Left ventricle myocardium inferior (tissue), 1 donor: Measurements from ENCODE around the gene NEK7. TPM values are rescaled to one million over a fixed set of nuclear protein-coding genes. Genes with fewer than 3 reads are reported as not detected.
A peak's percentile ranks its signal among the peaks of the same experiment; 100 is the strongest.

Experiments used
- DNase-seq: peaks from one replicate; pipeline ENCODE4 v3.0.0-alpha.2; 2020
- H3K27ac ChIP-seq: fragments of 200-600 bp; replicated peaks from 2 replicates; pipeline ENCODE4 v1.8.0; 2021
- H3K27me3 ChIP-seq: fragments of 200-600 bp; 2 replicates; pipeline ENCODE4 v1.8.0; 2021; ENCODE audit warnings: low read depth
- H3K36me3 ChIP-seq: fragments of 200-600 bp; 2 replicates; pipeline ENCODE4 v1.8.0; 2021
- H3K4me1 ChIP-seq: fragments of 200-600 bp; 2 replicates; pipeline ENCODE4 v1.8.0; 2021
- H3K4me3 ChIP-seq: fragments of 200-600 bp; 2 replicates; pipeline ENCODE4 v1.8.0; 2021; ENCODE audit warnings: mild to moderate bottlenecking, moderate library complexity
- H3K9me3 ChIP-seq: fragments of 200-600 bp; replicated peaks from 2 replicates; pipeline ENCODE4 v1.8.0; 2021
- intact Hi-C: fragments of 100-400 bp; cut with micrococcal nuclease; formaldehyde crosslinking; loops from one replicate; pipeline ENCODE4 v1.11.0; 2022
- total RNA-seq: library from RNA; stranded (reverse); fragmentation: NEBNext Ultra II Directional; extraction: Animal tissue kit (Norgen Biotek cat#: 25700); gene quantifications from one replicate; pipeline ENCODE4 v1.2.1, GENCODE V29; 2021
- TF ChIP-seq, protein P1 (sequence below): fragments of 200-600 bp; IDR thresholded peaks from 2 replicates; pipeline ENCODE4 v1.8.0; 2021; ENCODE audit warnings: antibody characterized with exemption, mild to moderate bottlenecking, borderline replicate concordance
- donor health status: DM: no; HTN: yes; CAD: no; lungs with severe emphysema.

NEK7 gene
- total RNA-seq, 1 donor from 2014 or later = 254 TPM

DNA sequence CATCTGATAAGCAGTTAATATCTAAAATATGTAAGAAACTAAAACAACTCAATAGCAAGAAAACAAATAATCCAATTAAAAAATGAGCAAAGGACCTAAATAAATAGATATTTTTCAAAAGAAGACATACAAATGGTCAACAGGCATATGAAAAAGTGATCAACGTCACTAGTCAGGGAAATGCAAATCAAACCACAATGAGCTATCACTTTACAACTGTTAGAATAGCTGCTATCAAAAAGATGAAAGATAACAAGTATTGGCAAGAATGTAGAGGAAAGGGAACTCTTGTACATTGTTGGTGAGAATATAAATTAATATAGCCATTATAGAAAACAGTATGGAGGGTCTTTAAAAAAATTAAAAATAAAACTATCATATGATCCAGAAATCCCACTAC lies 40.7 kb upstream of the NEK7 start:
- Histone ChIP-seq H3K4me1 (peaks cover 16% of the 10 kb centered on the region), H3K4me3 (no peak overlapping the region), H3K36me3 (no peaks in the 10 kb centered on the region), H3K9me3 (no peaks in the 10 kb centered on the region), H3K27me3 (no peaks in the 10 kb centered on the region), H3K27ac (no peak overlapping the region)
- intact Hi-C loops = no loop called here
- DNase-seq = no peak
- TF ChIP-seq, protein P1, sequence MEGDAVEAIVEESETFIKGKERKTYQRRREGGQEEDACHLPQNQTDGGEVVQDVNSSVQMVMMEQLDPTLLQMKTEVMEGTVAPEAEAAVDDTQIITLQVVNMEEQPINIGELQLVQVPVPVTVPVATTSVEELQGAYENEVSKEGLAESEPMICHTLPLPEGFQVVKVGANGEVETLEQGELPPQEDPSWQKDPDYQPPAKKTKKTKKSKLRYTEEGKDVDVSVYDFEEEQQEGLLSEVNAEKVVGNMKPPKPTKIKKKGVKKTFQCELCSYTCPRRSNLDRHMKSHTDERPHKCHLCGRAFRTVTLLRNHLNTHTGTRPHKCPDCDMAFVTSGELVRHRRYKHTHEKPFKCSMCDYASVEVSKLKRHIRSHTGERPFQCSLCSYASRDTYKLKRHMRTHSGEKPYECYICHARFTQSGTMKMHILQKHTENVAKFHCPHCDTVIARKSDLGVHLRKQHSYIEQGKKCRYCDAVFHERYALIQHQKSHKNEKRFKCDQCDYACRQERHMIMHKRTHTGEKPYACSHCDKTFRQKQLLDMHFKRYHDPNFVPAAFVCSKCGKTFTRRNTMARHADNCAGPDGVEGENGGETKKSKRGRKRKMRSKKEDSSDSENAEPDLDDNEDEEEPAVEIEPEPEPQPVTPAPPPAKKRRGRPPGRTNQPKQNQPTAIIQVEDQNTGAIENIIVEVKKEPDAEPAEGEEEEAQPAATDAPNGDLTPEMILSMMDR = no peak

DNA sequence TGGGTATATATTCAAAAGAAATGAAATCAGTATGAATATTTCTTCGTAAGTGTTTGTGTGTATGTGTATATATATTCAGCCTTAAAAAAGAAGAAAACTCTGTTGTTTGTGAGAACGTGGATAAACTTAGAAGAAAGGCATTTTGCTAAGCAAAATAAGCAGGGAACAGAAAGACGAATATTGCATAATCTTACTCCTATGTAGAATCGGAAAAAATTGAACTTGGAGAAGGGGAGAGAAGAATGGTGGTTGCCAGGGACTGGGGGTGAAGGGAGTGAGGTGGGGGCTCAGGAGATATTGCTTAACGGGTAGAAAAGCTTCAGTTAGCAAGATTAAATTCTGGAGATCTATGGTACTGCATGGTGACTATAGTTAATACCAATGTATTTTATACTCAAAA lies 40.3 kb upstream of the NEK7 start:
- intact Hi-C loops = no loop called here
- TF ChIP-seq, protein P1 = no peak
- no peaks in the 10 kb centered on the region for H3K9me3 ChIP-seq
- no peak overlapping the region for H3K4me3 ChIP-seq
- peaks cover 16% of the 10 kb centered on the region for H3K4me1 ChIP-seq
- DNase-seq = no peak
- H3K36me3 ChIP-seq = no peaks in the 10 kb centered on the region
- H3K27ac ChIP-seq = no peak overlapping the region
- no peaks in the 10 kb centered on the region for H3K27me3 ChIP-seq

DNA sequence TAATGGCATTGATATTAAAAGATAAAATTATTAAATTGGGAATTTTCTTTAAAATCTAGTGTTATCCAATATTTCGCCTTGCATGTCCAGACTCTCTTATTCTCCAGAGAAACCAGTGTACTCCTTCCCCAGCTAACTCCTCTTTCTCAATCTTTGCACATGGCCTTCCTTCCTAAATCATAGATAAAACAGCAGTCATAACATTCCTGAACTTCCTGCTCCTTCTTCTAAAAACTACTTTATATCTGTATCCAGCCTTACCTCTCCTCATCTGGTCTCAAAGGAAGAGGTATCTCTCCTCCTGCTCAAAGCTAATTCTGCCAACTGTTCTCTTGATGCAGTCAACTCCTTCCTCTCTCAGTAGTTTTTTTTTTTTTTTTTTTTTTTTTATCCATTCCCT lies 39.5 kb upstream of the NEK7 start:
- intact Hi-C loops = no loop called here
- TF ChIP-seq, protein P1 = no peak
- no peak for DNase-seq
- no peak overlapping the region for H3K4me3 ChIP-seq
- H3K4me1 ChIP-seq = peaks cover 16% of the 10 kb centered on the region
- peak overlapping the region; percentile 60 for H3K27ac ChIP-seq
- H3K36me3 ChIP-seq = no peaks in the 10 kb centered on the region
- no peaks in the 10 kb centered on the region for H3K9me3 ChIP-seq
- no peaks in the 10 kb centered on the region for H3K27me3 ChIP-seq

DNA sequence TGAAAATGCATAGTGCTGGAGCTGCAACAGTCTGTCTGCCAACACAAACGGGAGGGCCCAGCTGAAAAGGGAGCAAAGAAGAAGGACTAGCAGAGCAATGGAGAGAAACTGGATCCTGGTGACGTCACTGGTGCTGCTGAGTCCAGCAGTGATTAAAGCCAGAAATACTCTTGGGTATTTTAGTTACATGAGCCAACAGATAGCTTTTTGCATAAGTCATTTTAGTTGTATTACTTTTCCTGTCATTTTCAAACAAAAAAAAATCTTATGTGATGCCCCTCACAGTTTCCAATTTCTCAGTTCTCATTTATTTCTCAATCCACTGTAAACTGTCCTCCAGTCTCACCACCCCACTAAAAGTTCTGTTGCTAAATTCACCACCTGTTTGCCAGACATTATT lies 38.7 kb upstream of the NEK7 start:
- H3K4me1 ChIP-seq = peaks cover 22% of the 10 kb centered on the region
- H3K27ac ChIP-seq = peak overlapping the region; percentile 60
- H3K4me3 ChIP-seq = no peak overlapping the region
- H3K36me3 ChIP-seq = no peaks in the 10 kb centered on the region
- H3K9me3 ChIP-seq = no peaks in the 10 kb centered on the region
- peak; percentile 66 for DNase-seq
- intact Hi-C loops = no loop called here
- TF ChIP-seq, protein P1 = no peak
- H3K27me3 ChIP-seq = no peaks in the 10 kb centered on the region

DNA sequence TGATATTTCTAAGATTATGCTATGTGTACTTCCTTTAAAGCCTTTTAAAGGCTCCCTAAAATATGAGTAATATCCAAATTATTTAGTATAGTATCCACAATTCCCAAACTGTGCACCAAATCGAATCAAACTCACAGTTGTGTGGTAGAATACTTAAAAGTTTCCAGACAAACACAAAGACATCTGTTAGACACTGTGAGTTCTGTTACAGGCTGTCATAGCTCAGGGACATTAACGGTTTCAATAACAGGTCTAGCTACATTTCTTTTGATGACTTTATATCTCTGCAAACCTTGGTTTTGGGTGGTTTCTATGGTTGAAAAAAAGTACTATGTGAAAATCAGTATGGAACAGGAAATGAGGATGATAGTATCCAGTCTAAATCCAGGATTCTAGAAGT lies 36.9 kb upstream of the NEK7 start:
- no peaks in the 10 kb centered on the region for H3K36me3 ChIP-seq
- TF ChIP-seq, protein P1 = no peak
- H3K9me3 ChIP-seq = no peaks in the 10 kb centered on the region
- no peak for DNase-seq
- no peaks in the 10 kb centered on the region for H3K27me3 ChIP-seq
- H3K4me1 ChIP-seq = peaks cover 27% of the 10 kb centered on the region
- no peak overlapping the region for H3K4me3 ChIP-seq
- H3K27ac ChIP-seq = no peak overlapping the region
- intact Hi-C loops = no loop called here
